Prostate gland (tissue), 1 donor: ENCODE measurements around the gene ZNF518A.

Experiments used
- POLR2A ChIP-seq: fragments of 450-650 bp; IDR thresholded peaks from one replicate; pipeline ENCODE4 v1.6.1; 2016; ENCODE audit warnings: antibody characterized with exemption, mild to moderate bottlenecking
- POLR2AphosphoS5 ChIP-seq: sonication (generic); formaldehyde crosslinking; IDR thresholded peaks from one replicate; pipeline ENCODE4 v1.6.1; 2017; ENCODE audit warnings: antibody characterized with exemption

GRCh38 chr10:96136810-96137209 is 6.7 kb downstream of the ZNF518A start:
- TF ChIP-seq POLR2AphosphoS5 (no peak), POLR2A (no peak)
